ENCODE measurements around the gene KRTAP10-2. TPM values are rescaled to one million over a fixed set of nuclear protein-coding genes. Genes with fewer than 3 reads are reported as not detected.

KRTAP10-2 gene
- total RNA-seq, 4 donors from 2014 or later: 0.76 to 11.1 (median 10.1) TPM; not detected in 1

GRCh38 chr21:44519346-44520325, 31.7 kb downstream of the KRTAP10-2 start:
- H3K27ac ChIP-seq: no peak overlapping the region
- no peaks in the 10 kb centered on the region for H3K9me3 ChIP-seq
- H3K4me3 ChIP-seq: no peak overlapping the region
- no peak for TF ChIP-seq POLR2A (IDR thresholded peaks at IDR 0.05)
- TF ChIP-seq EP300 (IDR thresholded peaks at IDR 0.05): no peak
- TF ChIP-seq CTCF (IDR thresholded peaks at IDR 0.05): no peak
- TF ChIP-seq POLR2AphosphoS5 (IDR thresholded peaks at IDR 0.05): no peak
- WGBS: 80% methylated on average over 26 of the region's 28 CpGs
- peak in 1 of 2 donors; percentile 35 for DNase-seq (ENCODE audit: low spot score in 2 of 2)
- H3K4me1 ChIP-seq: no peaks in the 10 kb centered on the region
- peaks cover 24% of the 10 kb centered on the region for H3K27me3 ChIP-seq
- H3K36me3 ChIP-seq: no peaks in the 10 kb centered on the region

- 58% methylated on average over 12 of the region's 12 CpGs for WGBS
- no peaks in the 10 kb centered on the region for H3K36me3 ChIP-seq
- H3K9me3 ChIP-seq: no peaks in the 10 kb centered on the region
- H3K4me1 ChIP-seq: no peaks in the 10 kb centered on the region
- no peak overlapping the region for H3K27ac ChIP-seq
- TF ChIP-seq POLR2A (IDR thresholded peaks at IDR 0.05) (no peak), POLR2AphosphoS5 (IDR thresholded peaks at IDR 0.05) (no peak), EP300 (IDR thresholded peaks at IDR 0.05) (no peak), CTCF (IDR thresholded peaks at IDR 0.05) (no peak)
- H3K27me3 ChIP-seq: peaks cover 24% of the 10 kb centered on the region
- H3K4me3 ChIP-seq: no peak overlapping the region
- DNase-seq (ENCODE audit: low spot score in 2 of 2): peak in 1 of 2 donors; percentile 48
Measured at GRCh38 chr21:44518686-44519085, 32.6 kb downstream of the KRTAP10-2 start.

GRCh38 chr21:44517175-44517899, 34.0 kb downstream of the KRTAP10-2 start:
- 89% methylated on average over 14 of the region's 15 CpGs for WGBS
- TF ChIP-seq CTCF (IDR thresholded peaks at IDR 0.05): no peak
- no peak for TF ChIP-seq POLR2A (IDR thresholded peaks at IDR 0.05)
- no peak for TF ChIP-seq POLR2AphosphoS5 (IDR thresholded peaks at IDR 0.05)

GRCh38 chr21:44516828-44517174, 34.5 kb downstream of the KRTAP10-2 start:
- H3K27me3 ChIP-seq: peaks cover 26% of the 10 kb centered on the region
- no peaks in the 10 kb centered on the region for H3K9me3 ChIP-seq
- 90% methylated on average over 10 of the region's 10 CpGs for WGBS
- no peaks in the 10 kb centered on the region for H3K4me1 ChIP-seq
- no peak overlapping the region for H3K27ac ChIP-seq
- no peak for DNase-seq (ENCODE audit: low spot score in 2 of 2)
- no peaks in the 10 kb centered on the region for H3K36me3 ChIP-seq
- no peak overlapping the region for H3K4me3 ChIP-seq
- TF ChIP-seq POLR2A (IDR thresholded peaks at IDR 0.05): no peak
- no peak for TF ChIP-seq POLR2AphosphoS5 (IDR thresholded peaks at IDR 0.05)
- TF ChIP-seq CTCF (IDR thresholded peaks at IDR 0.05): no peak
- TF ChIP-seq EP300 (IDR thresholded peaks at IDR 0.05): no peak

More at GRCh38 chr21:44517175-44517899, 34.0 kb downstream of the KRTAP10-2 start:
- DNase-seq (ENCODE audit: low spot score in 2 of 2): no peak
- no peaks in the 10 kb centered on the region for H3K4me1 ChIP-seq
- H3K9me3 ChIP-seq: no peaks in the 10 kb centered on the region
- no peak overlapping the region for H3K4me3 ChIP-seq
- no peaks in the 10 kb centered on the region for H3K36me3 ChIP-seq
- peaks cover 24% of the 10 kb centered on the region for H3K27me3 ChIP-seq
- no peak overlapping the region for H3K27ac ChIP-seq

GRCh38 chr21:44516342-44516741, 35.0 kb downstream of the KRTAP10-2 start:
- Histone ChIP-seq H3K9me3 (no peaks in the 10 kb centered on the region), H3K27ac (no peak overlapping the region), H3K4me1 (no peaks in the 10 kb centered on the region), H3K36me3 (no peaks in the 10 kb centered on the region), H3K27me3 (peaks cover 21% of the 10 kb centered on the region), H3K4me3 (no peak overlapping the region)
- 85% methylated on average over 11 of the region's 13 CpGs for WGBS
- DNase-seq (ENCODE audit: low spot score in 2 of 2): no peak
- TF ChIP-seq POLR2AphosphoS5 (IDR thresholded peaks at IDR 0.05) (no peak), CTCF (IDR thresholded peaks at IDR 0.05) (no peak), EP300 (IDR thresholded peaks at IDR 0.05) (no peak), POLR2A (IDR thresholded peaks at IDR 0.05) (no peak)
